Aorta (tissue), 5 donors: Measurements from ENCODE around the gene GLS2. TPM values are rescaled to one million over a fixed set of nuclear protein-coding genes. Genes with fewer than 3 reads are reported as not detected.
"Not testable (repeated sequence)": the region's sequence is repeated elsewhere in the genome, so short reads cannot be mapped to it uniquely, and the experiment has no call there.

Experiments
- ATAC-seq: fragments of 200-7000 bp; cut with Tn5 transposase; one replicate; pipeline ENCODE4 v1.9.1; 2022; ENCODE audit warnings: moderate library complexity; ENCODE audit not compliant: low FRiP score
- DNase-seq, 2 donors: peaks; one replicate each; pipeline ENCODE4 v3.0.0-alpha.2; 2020
- H3K27ac ChIP-seq, 2 donors: one replicate each; pipeline ENCODE4 v1.5.1; 2013; ENCODE audit warnings: low read length in 2 of 2, mild to moderate bottlenecking in 2 of 2, moderate library complexity in 2 of 2, control low read depth in 1 of 2, inconsistent platforms in 1 of 2, low read depth in 1 of 2
- H3K27me3 ChIP-seq, 2 donors: one replicate each; pipeline ENCODE4 v1.6.1; 2013; ENCODE audit warnings: control low read depth in 1 of 2, low read length in 1 of 2, mild to moderate bottlenecking in 1 of 2, moderate library complexity in 1 of 2; ENCODE audit not compliant: insufficient read depth in 2 of 2, control insufficient read depth in 1 of 2
- H3K36me3 ChIP-seq, 2 donors: one replicate each; pipeline ENCODE4 v1.6.1; 2013; ENCODE audit warnings: control low read depth in 1 of 2, low read length in 1 of 2, mild to moderate bottlenecking in 1 of 2; ENCODE audit not compliant: insufficient read depth in 2 of 2, control insufficient read depth in 1 of 2
- H3K4me1 ChIP-seq, 2 donors: one replicate each; pipeline ENCODE4 v1.6.1; 2013; ENCODE audit warnings: low read length in 2 of 2, control low read depth in 1 of 2, mild to moderate bottlenecking in 1 of 2, moderate library complexity in 1 of 2; ENCODE audit not compliant: insufficient read depth in 2 of 2, control insufficient read depth in 1 of 2
- H3K4me3 ChIP-seq, 2 donors: one replicate each; pipeline ENCODE4 v1.5.1; 2013; ENCODE audit warnings: low read length in 2 of 2, control low read depth in 1 of 2, mild to moderate bottlenecking in 1 of 2
- H3K9me3 ChIP-seq: one replicate; pipeline ENCODE4 v1.6.1; 2013; ENCODE audit warnings: mild to moderate bottlenecking, low read length; ENCODE audit not compliant: control insufficient read depth
- WGBS, 2 donors: extraction: QIAGEN DNeasy Blood & Tissue Kit; methylation state at CpG; one replicate each; pipeline ENCODE4 v1.1.7; 2013; 5-methylcytosine and 5-hydroxymethylcytosine counted together
- intact Hi-C, 2 donors: fragments of 100-400 bp; cut with DNase I; formaldehyde crosslinking; loops; one replicate each; pipeline versions ENCODE4 v1.14.2 to v1.15.0; 2022
- polyA plus RNA-seq, 2 donors: library from polyadenylated mRNA; stranded (reverse); fragments of 200-250 nt; gene quantifications; one replicate each; pipeline ENCODE4 v1.2.3, GENCODE V29; 2013
- total RNA-seq, 2 donors: library from RNA; stranded (reverse); fragmentation: NEBNext Ultra II Directional; extraction: Animal tissue kit (Norgen Biotek cat#: 25700); gene quantifications; one replicate each; pipeline ENCODE4 v1.2.1, GENCODE V29; 2021
- donor health status: healthy with polysubstance abuse.
- donor health status: Bipolar disorder and iron deficiency.
- donor health status: DM: no; HTN: no; CAD: no.
- donor health status: DM: no; HTN: no; CAD: no.
- donor health status: DM: yes; HTN: yes; CAD: no.

Gene GLS2
- total and polyA plus RNA-seq, 4 donors = 0.58 to 1.5 (median 1.2) TPM

- H3K4me1 ChIP-seq, intact Hi-C loops, H3K27me3 ChIP-seq, H3K9me3 ChIP-seq, ATAC-seq, H3K4me3 ChIP-seq, DNase-seq, H3K27ac ChIP-seq, H3K36me3 ChIP-seq: not testable (repeated sequence)
- WGBS, 2 donors = 84 to 89% methylated on average over 14 of the region's 14 CpGs
Measured at GRCh38 chr12:56498126-56498902, 10.4 kb upstream of the GLS2 start.

GRCh38 chr12:56496704-56497103, 8.7 kb upstream of the GLS2 start:
- H3K36me3 ChIP-seq, ATAC-seq, H3K27ac ChIP-seq, H3K4me1 ChIP-seq, H3K27me3 ChIP-seq, H3K4me3 ChIP-seq, intact Hi-C loops, H3K9me3 ChIP-seq: not testable (repeated sequence)
- WGBS, 2 donors = 8 to 11% methylated on average over 15 to 17 of the region's 17 CpGs
- DNase-seq = peak; percentile 77 to 91

GRCh38 chr12:56494481-56494880, 6.5 kb upstream of the GLS2 start:
- intact Hi-C loops, DNase-seq: not testable (repeated sequence)
- WGBS, 2 donors = 94 to 97% methylated on average over 27 of the region's 27 CpGs

GRCh38 chr12:56494106-56494415, 6.1 kb upstream of the GLS2 start:
- H3K4me3 ChIP-seq = not testable (repeated sequence)

More at GRCh38 chr12:56494481-56494880, 6.5 kb upstream of the GLS2 start:
- not testable (repeated sequence) for H3K27me3 ChIP-seq, H3K27ac ChIP-seq, H3K4me1 ChIP-seq, H3K36me3 ChIP-seq, H3K9me3 ChIP-seq, ATAC-seq, H3K4me3 ChIP-seq

GRCh38 chr12:56493409-56494105, 5.6 kb upstream of the GLS2 start:
- DNase-seq, H3K9me3 ChIP-seq, H3K36me3 ChIP-seq, ATAC-seq, H3K4me1 ChIP-seq, H3K27ac ChIP-seq, H3K27me3 ChIP-seq, intact Hi-C loops, H3K4me3 ChIP-seq: not testable (repeated sequence)
- WGBS, 2 donors = 90 to 93% methylated on average over 29 to 31 of the region's 31 CpGs

More at GRCh38 chr12:56494106-56494415, 6.1 kb upstream of the GLS2 start:
- H3K27ac ChIP-seq, H3K4me1 ChIP-seq, H3K27me3 ChIP-seq, ATAC-seq, intact Hi-C loops, H3K36me3 ChIP-seq, H3K9me3 ChIP-seq, DNase-seq: not testable (repeated sequence)
- 92 to 98% methylated on average over 9 to 15 of the region's 15 CpGs for WGBS, 2 donors

- Histone ChIP-seq H3K27ac (no peak overlapping the region), H3K36me3 (no peaks in the 10 kb centered on the region), H3K4me1 (no peaks in the 10 kb centered on the region), H3K9me3 (no peaks in the 10 kb centered on the region), H3K27me3 (no peaks in the 10 kb centered on the region), H3K4me3 (no peak overlapping the region)
- intact Hi-C loops = no loop called here
- DNase-seq = no peak
- ATAC-seq = no peak
Measured at GRCh38 chr12:56490360-56490759, 2.4 kb upstream of the GLS2 start.

GRCh38 chr12:56487448-56488040, 417 bp downstream of the GLS2 start:
- intact Hi-C loops = no loop called here
- no peaks in the 10 kb centered on the region for H3K36me3 ChIP-seq
- H3K9me3 ChIP-seq = no peaks in the 10 kb centered on the region
- peak; percentile 62 for ATAC-seq
- H3K27ac ChIP-seq = no peak overlapping the region
- H3K4me1 ChIP-seq = no peaks in the 10 kb centered on the region
- peak overlapping the region; percentile 9 to 58 for H3K4me3 ChIP-seq
- WGBS, 2 donors = 4 to 5% methylated on average over 43 to 44 of the region's 44 CpGs
- peak; percentile 53 to 80 for DNase-seq
- H3K27me3 ChIP-seq = no peaks in the 10 kb centered on the region

- H3K36me3 ChIP-seq = no peaks in the 10 kb centered on the region
- no peak overlapping the region for H3K27ac ChIP-seq
- WGBS, 2 donors = 88 to 92% methylated on average over 12 of the region's 12 CpGs
- ATAC-seq = no peak
- DNase-seq = no peak
- H3K9me3 ChIP-seq = no peaks in the 10 kb centered on the region
- no peaks in the 10 kb centered on the region for H3K27me3 ChIP-seq
- intact Hi-C loops = no loop called here
- H3K4me3 ChIP-seq = no peak overlapping the region
- no peaks in the 10 kb centered on the region for H3K4me1 ChIP-seq
Measured at GRCh38 chr12:56486694-56487093, 1.3 kb downstream of the GLS2 start.

GRCh38 chr12:56484566-56484965, 3.4 kb downstream of the GLS2 start:
- intact Hi-C loops = no loop called here
- ATAC-seq = no peak
- no peak overlapping the region for H3K27ac ChIP-seq
- DNase-seq = no peak
- H3K27me3 ChIP-seq = no peaks in the 10 kb centered on the region
- H3K36me3 ChIP-seq = no peaks in the 10 kb centered on the region
- H3K4me1 ChIP-seq = no peaks in the 10 kb centered on the region
- H3K4me3 ChIP-seq = no peak overlapping the region
- WGBS, 2 donors = 87 to 90% methylated on average over 1 of the region's 1 CpG
- H3K9me3 ChIP-seq = no peaks in the 10 kb centered on the region
